ENCODE measurements around the gene UCKL1.

UCKL1 gene

GRCh38 chr20:63946986-63947637, 9.1 kb downstream of the UCKL1 start:
- H3K36me3 ChIP-seq (ENCODE audit: control insufficient read depth, insufficient read depth, low read length): peaks cover 32% of the 10 kb centered on the region
- no peak for DNase-seq (ENCODE audit: extremely low read depth, insufficient read length)
- H3K4me3 ChIP-seq (replicated peaks; ENCODE audit: low read depth, low read length): no peak overlapping the region
- TF ChIP-seq CTCF (IDR thresholded peaks at IDR 0.05; ENCODE audit: insufficient read depth, low read length, poor library complexity, severe bottlenecking): no peak
- H3K27me3 ChIP-seq (replicated peaks; ENCODE audit: control insufficient read depth, insufficient read depth, low read length): no peaks in the 10 kb centered on the region

- H3K27me3 ChIP-seq (replicated peaks; ENCODE audit: control insufficient read depth, insufficient read depth, low read length): no peaks in the 10 kb centered on the region
- H3K36me3 ChIP-seq (ENCODE audit: control insufficient read depth, insufficient read depth, low read length): peaks cover 32% of the 10 kb centered on the region
- no peak for DNase-seq (ENCODE audit: extremely low read depth, insufficient read length)
Measured at GRCh38 chr20:63945921-63946920, 10.0 kb downstream of the UCKL1 start.

GRCh38 chr20:63945031-63945658, 11.1 kb downstream of the UCKL1 start:
- no peak for DNase-seq (ENCODE audit: extremely low read depth, insufficient read length)
- Histone ChIP-seq H3K4me3 (replicated peaks; ENCODE audit: low read depth, low read length) (no peak overlapping the region), H3K36me3 (ENCODE audit: control insufficient read depth, insufficient read depth, low read length) (peaks cover 34% of the 10 kb centered on the region), H3K27me3 (replicated peaks; ENCODE audit: control insufficient read depth, insufficient read depth, low read length) (no peaks in the 10 kb centered on the region)
- no peak for TF ChIP-seq CTCF (IDR thresholded peaks at IDR 0.05; ENCODE audit: insufficient read depth, low read length, poor library complexity, severe bottlenecking)

More at GRCh38 chr20:63945921-63946920, 10.0 kb downstream of the UCKL1 start:
- no peak for TF ChIP-seq CTCF (IDR thresholded peaks at IDR 0.05; ENCODE audit: insufficient read depth, low read length, poor library complexity, severe bottlenecking)
- H3K4me3 ChIP-seq (replicated peaks; ENCODE audit: low read depth, low read length): no peak overlapping the region

GRCh38 chr20:63944078-63944941, 11.9 kb downstream of the UCKL1 start:
- no peak for TF ChIP-seq CTCF (IDR thresholded peaks at IDR 0.05; ENCODE audit: insufficient read depth, low read length, poor library complexity, severe bottlenecking)
- DNase-seq (ENCODE audit: extremely low read depth, insufficient read length): no peak
- no peaks in the 10 kb centered on the region for H3K27me3 ChIP-seq (replicated peaks; ENCODE audit: control insufficient read depth, insufficient read depth, low read length)
- peaks cover 38% of the 10 kb centered on the region for H3K36me3 ChIP-seq (ENCODE audit: control insufficient read depth, insufficient read depth, low read length)
- H3K4me3 ChIP-seq (replicated peaks; ENCODE audit: low read depth, low read length): no peak overlapping the region

- Histone ChIP-seq H3K27me3 (replicated peaks; ENCODE audit: control insufficient read depth, insufficient read depth, low read length) (no peaks in the 10 kb centered on the region), H3K36me3 (ENCODE audit: control insufficient read depth, insufficient read depth, low read length) (peaks cover 40% of the 10 kb centered on the region), H3K4me3 (replicated peaks; ENCODE audit: low read depth, low read length) (no peak overlapping the region)
- no peak for TF ChIP-seq CTCF (IDR thresholded peaks at IDR 0.05; ENCODE audit: insufficient read depth, low read length, poor library complexity, severe bottlenecking)
- no peak for DNase-seq (ENCODE audit: extremely low read depth, insufficient read length)
Measured at GRCh38 chr20:63943808-63944077, 12.5 kb downstream of the UCKL1 start.

Data from GM06990 (cell line).